ENCODE data around the gene FLRT2.

FLRT2 gene

DNA sequence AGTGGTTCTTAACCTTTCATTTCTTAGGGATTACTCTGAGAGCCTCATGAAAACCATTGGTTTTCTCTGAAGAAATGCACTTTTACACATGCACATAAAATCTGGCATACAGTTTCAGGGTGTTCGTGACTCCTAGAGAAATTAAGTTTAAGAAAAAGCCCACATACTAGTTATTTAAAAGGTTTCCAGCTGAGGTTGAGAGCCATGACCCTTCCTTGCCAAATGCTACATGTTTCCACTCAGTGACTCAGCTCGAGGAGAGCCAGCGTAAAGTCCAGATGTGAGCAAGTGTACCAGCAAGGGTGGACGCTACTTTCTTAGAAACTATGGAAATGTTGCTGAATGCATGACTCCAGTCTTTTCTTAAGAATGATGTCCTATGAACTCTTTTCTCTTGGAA, 42.7 kb upstream of the FLRT2 start:
- Histone ChIP-seq H3K4me3 (replicated peaks; ENCODE audit: low read depth, low read length) (no peak overlapping the region), H3K27me3 (replicated peaks; ENCODE audit: control insufficient read depth, insufficient read depth, low read length) (no peaks in the 10 kb centered on the region), H3K36me3 (ENCODE audit: control insufficient read depth, insufficient read depth, low read length) (no peaks in the 10 kb centered on the region)
- TF ChIP-seq CTCF (IDR thresholded peaks at IDR 0.05; ENCODE audit: insufficient read depth, low read length, poor library complexity, severe bottlenecking): no peak
- DNase-seq (ENCODE audit: extremely low read depth, insufficient read length): no peak

DNA sequence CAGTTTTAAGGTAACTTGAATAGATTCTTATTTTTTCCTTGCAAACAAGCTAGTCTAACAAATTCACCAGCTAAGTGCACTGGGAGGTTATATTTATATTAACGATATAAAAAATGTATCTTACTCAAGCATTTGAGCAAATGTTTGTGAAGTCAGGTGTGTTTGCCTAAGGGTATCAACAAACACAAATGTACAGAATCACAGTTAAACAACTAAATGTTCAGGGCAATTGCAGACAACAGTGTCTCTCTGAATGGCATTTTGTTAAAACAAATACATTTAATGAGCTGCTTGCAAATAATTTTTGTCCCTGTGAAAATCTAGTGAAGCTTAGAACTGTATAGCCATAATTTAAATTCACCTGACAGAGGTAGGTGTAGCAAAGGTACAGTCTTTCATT, 28.2 kb upstream of the FLRT2 start:
- Histone ChIP-seq H3K36me3 (ENCODE audit: control insufficient read depth, insufficient read depth, low read length) (no peaks in the 10 kb centered on the region), H3K4me3 (replicated peaks; ENCODE audit: low read depth, low read length) (no peak overlapping the region), H3K27me3 (replicated peaks; ENCODE audit: control insufficient read depth, insufficient read depth, low read length) (no peaks in the 10 kb centered on the region)
- TF ChIP-seq CTCF (IDR thresholded peaks at IDR 0.05; ENCODE audit: insufficient read depth, low read length, poor library complexity, severe bottlenecking): no peak
- DNase-seq (ENCODE audit: extremely low read depth, insufficient read length): no peak

GRCh38 chr14:85508863-85509262, 21.1 kb upstream of the FLRT2 start:
- no peak overlapping the region for H3K4me3 ChIP-seq (replicated peaks; ENCODE audit: low read depth, low read length)
- no peaks in the 10 kb centered on the region for H3K36me3 ChIP-seq (ENCODE audit: control insufficient read depth, insufficient read depth, low read length)
- no peaks in the 10 kb centered on the region for H3K27me3 ChIP-seq (replicated peaks; ENCODE audit: control insufficient read depth, insufficient read depth, low read length)
- TF ChIP-seq CTCF (IDR thresholded peaks at IDR 0.05; ENCODE audit: insufficient read depth, low read length, poor library complexity, severe bottlenecking): no peak
- no peak for DNase-seq (ENCODE audit: extremely low read depth, insufficient read length)

DNA sequence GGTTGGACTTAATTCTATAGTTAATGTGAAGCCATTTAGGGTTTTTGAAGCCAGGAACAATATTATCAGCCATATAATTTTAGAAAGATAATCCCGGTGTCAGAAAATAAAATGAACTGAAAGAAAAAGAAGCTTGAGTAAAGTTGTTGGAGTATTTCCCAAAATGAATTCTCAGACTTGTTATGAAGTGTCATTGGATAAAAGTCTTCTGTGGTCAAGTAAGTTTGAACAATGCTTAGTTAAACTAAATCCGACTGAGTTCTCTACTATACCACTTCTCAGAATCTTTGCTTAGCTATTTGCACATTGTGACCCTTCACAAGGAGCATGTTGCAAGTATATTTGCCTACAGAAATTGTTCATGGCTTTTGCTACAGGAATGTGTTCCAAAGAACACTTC, 17.5 kb upstream of the FLRT2 start:
- DNase-seq (ENCODE audit: extremely low read depth, insufficient read length): no peak
- no peak overlapping the region for H3K4me3 ChIP-seq (replicated peaks; ENCODE audit: low read depth, low read length)
- H3K36me3 ChIP-seq (ENCODE audit: control insufficient read depth, insufficient read depth, low read length): no peaks in the 10 kb centered on the region
- no peaks in the 10 kb centered on the region for H3K27me3 ChIP-seq (replicated peaks; ENCODE audit: control insufficient read depth, insufficient read depth, low read length)
- no peak for TF ChIP-seq CTCF (IDR thresholded peaks at IDR 0.05; ENCODE audit: insufficient read depth, low read length, poor library complexity, severe bottlenecking)

DNA sequence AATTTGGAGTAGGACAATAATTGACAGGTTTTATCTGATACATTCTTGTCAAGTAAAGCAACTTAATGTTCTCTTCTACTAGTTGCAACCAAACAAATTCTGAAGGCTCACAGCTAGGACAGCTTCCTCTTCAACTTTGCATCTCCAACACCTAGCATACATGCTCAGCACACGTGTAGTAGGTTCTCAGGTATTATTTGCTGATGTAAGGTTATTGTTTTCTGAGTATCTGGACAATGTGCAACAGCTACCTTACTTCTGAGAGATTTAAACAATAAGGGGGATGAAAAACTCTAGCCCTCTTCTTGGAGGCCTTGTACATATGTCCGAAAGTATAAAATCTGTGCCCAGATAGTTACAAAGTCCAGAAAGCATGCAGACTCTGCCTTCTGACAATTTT, 15.5 kb upstream of the FLRT2 start:
- Histone ChIP-seq H3K36me3 (ENCODE audit: control insufficient read depth, insufficient read depth, low read length) (no peaks in the 10 kb centered on the region), H3K4me3 (replicated peaks; ENCODE audit: low read depth, low read length) (no peak overlapping the region), H3K27me3 (replicated peaks; ENCODE audit: control insufficient read depth, insufficient read depth, low read length) (no peaks in the 10 kb centered on the region)
- TF ChIP-seq CTCF (IDR thresholded peaks at IDR 0.05; ENCODE audit: insufficient read depth, low read length, poor library complexity, severe bottlenecking): no peak
- DNase-seq (ENCODE audit: extremely low read depth, insufficient read length): no peak

Measured in GM06990 (cell line).